Measurements from ENCODE around the gene SNX14.

SNX14 gene

DNA sequence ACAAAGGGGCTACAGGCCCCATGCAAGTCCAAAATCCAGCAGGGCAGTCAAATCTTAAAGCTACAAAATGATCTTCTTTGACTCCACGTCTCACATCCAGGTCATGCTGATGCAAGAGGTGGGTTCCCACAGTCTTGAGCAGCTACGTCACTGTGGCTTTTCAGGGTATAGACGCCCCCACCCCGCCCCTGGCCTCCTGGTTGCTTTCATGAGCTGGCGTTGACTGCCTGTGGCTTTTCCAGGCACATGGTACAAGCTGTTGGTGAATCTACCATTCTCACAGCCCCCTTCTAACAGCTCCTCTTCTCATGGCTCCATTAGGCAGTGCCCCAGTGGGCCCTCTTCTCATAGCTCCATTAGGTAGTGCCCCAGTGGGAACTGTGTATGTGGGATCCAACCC is 96.8 kb downstream of the SNX14 start:
- no peak for DNase-seq

DNA sequence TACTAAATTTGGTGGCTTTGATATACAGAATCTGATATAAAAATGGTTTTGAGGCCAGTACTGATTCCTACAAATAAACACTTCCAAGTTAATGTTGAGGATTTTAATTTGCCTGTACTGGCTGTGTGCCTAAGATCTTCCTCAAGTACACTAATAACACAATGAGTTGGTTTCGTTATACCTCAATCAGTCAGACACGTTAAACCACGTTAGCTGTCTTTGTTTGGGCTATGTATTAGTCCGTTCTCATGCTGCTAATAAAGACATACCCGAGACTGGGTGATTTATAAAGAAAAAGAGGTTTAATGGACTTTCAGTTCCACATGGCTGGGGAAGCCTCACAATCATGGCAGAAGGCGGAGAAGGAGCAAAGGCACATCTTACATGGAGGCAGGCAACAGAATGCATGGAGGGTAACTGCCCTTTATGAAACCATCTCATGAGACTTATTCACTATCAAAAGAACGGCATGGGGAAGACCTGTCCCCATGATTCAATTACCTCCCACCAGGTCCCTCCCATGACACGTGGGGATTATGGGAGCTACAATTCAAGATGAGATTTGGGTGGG is 97.6 kb downstream of the SNX14 start:
- no peak for DNase-seq

DNA sequence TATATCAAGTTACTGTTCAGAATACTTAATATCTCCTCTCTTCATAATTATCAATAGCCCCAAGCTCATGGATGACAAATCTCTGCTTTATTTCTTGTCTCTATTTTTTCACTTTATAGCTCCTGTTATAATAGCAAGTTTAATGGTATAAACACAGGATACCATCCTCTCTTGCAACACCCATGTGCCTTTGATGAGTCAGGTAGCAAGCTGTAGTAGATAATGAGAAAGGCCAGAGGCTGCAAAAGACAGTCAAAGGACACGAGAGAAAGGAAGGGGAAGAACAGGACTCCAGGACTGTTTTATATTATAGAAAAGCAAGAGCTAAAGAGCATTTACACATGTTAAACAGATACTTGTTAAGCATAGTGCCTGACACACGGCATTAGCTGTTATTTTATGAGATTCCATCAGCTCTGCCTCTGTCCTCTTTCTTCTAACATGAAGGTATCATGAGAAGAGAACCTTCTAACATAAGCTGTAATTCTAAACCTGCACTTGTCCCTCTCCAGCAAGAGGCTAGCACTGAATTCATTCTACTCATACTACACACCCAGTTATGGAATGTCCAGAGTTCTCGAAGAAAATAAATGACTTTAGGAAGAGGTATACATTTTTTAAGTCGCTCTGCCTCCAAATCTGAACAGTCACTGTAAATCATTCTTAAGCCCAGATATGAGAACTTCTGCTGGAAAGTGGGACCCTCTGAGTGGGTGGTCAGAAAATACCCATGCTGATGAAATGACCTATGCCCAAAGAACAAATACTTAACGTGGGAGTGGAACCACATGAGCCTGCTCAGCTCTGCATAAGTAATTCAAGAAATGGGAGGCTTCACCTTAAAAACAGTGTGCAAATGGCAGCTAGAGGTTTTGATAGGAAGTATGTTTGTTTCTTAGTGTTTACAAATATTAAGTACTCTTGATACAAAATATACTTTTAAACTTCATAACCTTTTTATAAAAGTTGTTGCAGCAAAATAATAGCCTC is 98.8 kb downstream of the SNX14 start:
- DNase-seq, result no peak

DNA sequence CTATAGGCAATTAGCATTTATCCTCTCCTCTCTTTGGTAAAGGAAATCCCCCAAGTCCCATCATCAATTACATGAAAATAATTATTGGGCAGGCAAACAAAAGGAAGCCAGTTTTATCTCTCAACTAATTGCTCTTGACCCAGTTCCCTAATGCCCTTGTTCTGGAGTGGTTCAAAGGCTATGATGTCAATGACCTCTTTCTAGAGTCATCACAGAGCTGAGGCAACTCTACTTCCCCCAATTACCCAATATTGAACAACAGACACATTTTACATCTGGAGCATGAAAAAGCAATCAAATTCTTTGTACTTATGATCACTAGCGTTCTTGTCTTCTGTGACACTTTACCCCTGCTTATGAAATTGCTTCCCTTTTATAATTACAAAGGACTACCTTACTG is 100.3 kb downstream of the SNX14 start:
- DNase-seq, result no peak

DNA sequence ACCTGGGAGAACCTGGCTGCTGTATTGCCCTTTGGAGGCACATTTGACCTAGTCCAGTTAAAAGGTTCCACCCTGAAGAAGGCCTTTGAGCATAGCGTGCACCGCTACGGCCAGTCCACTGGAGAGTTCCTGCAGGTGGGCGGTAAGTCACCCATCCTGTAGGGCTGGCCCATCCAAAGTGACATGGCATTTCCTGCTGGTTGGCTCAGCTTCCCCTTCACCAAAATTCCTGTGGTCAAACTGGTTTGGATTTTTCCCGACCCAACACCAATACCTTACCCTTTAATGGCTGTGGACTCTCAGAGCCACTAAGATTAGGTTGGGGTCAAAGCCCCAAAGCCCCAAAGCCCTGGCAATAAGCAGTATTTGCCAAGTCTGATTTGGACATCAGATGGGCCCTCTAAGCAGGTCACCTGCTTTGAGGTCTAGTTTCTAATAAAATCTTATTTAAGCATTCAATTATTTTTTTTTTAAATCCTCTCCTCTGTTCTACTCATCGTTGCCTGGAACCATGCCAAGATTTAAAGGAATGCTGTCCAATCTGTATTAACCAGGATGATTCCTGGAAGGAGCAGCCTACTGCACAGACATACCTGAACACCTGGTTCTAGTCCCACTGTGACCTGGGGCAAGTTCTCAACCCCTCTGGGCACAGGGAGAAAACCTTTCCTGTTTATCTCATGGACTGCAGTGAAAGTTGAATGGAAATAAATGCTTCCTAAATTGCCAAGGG is 103.0 kb downstream of the SNX14 start:
- no peak for DNase-seq

DNA sequence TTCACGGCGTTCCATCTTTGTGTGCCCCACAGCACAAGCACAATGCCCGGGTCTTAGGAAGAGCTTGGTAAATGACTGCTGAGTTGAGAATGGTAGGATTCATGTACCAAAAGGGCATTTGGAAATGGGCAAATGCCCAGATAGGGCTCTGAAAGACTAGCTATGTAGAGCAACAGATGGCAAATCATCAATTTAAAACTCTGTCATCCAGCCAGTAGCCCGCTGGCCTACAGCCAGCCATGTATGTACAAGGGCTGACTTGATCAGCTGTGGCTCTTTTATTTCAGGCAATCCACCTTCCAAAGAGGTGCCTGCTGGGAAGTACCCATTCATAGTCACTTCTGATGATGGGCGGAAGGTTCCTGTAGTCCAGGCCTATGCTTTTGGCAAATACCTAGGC is 108.7 kb downstream of the SNX14 start:
- no peak for DNase-seq

DNA sequence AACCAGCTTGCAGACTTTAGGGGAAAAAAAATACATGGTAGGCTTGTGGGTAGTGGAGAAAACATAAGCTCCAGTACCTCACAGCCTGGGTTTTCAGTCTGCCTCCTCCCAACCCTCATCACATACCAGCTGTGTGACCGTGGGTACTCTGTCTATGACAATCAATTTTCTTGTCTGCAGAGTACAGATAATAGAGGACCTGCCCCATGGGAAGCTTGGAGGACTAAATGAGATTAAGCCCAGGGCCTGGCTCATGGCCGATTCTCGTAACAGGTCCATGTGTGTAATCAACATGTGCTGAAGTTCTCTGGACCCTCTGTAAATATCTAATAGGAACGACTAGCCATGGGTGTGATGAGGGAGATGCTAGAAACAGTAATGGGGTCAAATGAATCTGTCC is 109.8 kb downstream of the SNX14 start:
- DNase-seq, result no peak

DNA sequence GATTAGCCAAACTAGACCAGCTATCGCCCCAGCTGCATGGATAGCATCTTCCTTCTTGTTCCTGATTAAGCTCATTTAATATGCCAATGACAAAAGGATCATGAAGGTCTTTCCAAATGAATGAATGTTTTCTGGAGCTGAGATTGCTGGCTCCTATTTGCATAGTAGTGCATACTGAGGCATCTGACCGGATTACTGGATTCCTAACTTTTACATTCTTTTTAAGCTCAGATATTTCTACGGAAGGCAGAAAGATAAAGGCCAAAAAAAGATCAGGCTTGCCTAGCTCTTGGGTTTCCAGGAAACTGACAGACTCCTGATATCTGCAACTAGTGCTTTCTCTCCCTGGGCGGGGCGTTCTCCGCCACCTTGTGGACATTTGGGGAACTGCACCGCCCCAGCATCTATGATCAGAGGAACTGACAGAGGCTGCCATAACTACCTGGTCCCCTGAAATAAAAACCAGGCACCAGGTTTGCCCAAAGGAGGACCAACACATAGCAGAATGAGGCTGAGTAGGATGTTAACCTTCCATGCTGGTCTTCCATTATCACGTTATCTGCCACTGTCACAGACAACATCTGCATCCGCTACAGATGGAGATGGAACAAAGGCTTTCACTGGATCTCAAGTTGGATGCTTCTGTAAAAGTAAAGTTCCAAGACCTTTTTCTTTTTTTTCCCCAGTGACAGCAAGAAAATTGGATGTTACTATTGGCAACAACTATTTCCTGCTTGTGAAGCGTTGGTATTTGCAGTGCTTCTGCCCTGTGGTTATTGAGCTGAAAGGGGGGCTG is 110.6 kb downstream of the SNX14 start:
- peak; percentile 82 for DNase-seq

DNA sequence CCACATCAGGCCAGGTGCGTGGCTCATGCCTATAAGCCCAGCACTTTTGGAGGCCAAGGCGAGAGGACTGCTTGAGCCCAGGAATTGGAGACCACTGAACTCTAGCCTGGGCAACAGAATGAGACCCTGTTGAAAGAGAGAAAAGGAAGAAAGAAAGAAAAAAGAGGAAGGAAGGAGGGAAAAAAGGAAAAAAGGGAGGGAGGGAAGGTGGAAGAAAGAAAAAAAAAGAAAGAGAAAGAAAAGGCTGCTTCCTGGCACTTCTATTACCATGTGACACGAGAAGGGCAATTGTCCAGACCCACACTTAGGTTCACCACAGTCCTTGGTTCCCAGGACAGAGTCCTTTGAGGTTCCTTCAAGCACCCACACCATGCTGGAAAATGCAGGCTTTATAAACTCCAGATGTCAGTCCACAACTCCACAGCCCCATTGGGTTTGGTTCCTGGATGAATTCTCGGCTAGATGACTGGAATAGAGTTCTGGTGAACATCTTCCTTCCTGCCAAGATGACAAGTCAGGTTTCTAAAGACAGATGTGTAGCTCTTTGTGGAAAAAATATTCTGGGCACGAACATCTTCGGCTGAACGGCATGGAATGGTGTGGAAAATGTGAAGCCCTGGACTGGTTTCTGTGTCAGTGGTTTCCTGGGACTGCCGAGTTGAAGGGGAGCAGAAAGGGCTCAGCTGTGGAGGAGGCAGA is 111.3 kb downstream of the SNX14 start:
- DNase-seq, result no peak

DNA sequence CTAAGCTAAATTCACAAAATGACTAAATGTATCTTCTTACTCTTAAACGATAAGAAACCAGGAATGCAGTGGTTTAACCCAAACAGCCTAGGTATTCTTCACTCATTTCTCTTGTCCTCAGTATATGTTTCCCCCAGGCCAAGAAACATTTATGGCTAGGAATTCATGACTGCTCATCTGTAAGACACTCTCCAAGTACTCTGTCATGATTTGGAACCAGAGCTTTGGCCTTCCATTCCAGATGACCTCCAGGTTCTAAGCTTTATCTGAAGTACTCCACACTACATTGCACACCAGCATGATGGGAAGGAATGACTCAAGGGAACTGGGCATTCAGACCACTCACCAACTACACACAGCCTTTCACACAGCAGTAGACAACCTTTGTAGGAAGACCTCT is 114.5 kb downstream of the SNX14 start:
- DNase-seq, result no peak

DNA sequence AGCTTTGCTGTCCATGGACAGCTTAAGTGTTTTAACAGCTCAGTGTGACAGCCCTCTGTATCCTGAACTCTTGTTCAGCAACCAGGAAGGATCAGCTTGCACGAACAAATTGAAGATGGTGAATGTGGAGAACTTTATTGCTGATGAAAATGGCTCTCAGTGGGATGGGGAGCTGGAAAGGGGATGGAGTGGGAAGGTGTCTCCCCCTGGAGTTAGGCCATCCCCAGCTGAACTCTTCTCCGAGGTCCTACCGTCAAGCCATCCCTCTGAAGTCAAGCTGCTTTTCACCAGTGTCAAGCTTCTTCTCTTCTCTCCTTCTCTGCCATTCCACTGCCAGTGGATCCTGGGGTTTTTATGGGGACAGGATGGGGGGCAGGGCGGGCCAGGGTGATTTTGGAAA is 117.1 kb downstream of the SNX14 start:
- DNase-seq, result no peak

DNA sequence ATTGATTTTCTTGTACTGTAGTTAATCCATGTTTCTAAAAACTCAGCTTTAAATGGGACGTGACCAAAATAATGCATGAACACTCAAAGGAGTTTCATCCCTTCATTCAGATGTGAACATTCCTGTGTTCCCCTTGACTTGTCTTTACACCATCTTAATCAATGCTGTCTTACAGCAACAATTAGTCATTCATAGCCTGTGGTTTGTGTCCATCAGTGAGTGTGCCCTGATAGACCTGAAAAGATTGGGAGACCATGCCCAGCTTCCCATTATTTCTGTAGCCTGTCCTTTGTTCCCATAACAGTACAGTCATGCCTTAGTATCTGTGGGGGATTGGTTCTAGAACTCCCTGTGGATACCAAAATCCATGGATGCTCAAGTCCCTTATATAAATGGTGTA is 119.9 kb downstream of the SNX14 start:
- DNase-seq, result no peak

DNA sequence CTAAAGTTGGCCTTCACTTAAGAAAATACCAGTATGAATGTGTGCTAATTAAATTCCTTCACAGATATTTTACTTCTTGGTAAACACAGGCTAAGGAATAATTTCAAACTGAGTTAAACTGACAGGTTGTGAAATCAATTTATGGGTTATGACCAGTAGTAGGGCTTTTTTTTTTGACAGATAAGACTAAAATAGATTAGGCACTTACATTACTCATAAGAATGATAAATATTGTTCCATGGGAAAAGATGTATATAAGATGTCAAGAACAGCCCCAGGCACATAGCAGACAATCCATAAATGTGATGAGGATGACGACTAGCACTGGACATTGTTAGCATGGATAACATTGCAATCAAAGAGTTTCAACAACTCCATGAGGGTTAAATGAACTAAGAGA is 120.9 kb downstream of the SNX14 start:
- DNase-seq, result no peak

DNA sequence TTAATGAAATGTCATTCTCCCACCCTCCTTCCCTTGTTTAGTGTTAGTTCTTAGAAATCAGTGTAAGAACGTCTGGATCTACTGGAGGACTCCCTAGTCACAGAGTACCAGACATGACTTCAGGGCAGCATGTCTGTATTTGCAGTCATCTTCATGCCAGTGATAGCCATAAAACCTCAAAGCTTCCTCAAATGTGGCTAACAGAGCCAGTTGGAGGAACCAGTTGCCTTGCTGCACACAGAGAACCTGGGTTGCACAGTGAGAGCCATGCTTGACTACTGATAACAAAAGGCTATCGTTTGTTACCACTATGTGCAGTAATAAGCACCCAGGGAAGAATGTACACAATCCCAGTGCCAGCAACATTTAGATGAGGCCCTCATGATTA is 123.6 kb downstream of the SNX14 start:
- DNase-seq, result no peak

DNA sequence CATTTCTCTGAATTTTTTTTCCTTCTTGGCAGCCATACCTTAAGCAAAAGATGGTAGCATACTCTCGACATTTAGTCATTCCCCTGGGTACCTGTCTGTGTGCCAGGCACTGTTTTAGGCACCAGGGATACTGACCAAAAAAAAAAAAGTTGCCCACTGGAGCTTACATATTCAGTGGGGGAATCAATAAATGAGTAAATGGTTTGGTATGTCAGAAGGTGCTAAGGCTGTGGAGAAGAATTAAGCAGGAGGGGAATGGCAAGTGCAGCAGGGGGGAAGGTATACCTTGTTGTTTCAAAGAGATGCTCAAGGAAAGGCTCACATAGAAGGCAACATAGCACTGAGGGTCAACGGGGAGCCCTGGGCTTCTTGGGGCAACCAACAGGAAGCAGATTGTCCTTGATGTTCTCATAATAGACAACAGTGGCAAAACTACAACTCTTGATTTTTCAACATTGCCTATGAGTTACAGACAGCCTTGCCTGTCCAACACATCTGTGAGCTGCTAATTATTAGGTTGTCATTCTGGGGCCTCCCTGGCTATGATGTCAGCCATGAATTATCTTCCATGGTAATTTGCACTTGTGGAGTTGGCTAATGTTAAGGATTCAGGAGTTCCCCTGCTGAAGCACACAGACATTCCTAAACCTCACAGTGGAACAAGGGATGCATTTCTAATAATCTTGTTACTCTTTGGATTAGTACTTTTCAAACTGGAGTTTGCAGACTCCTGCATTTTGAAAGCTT is 124.2 kb downstream of the SNX14 start:
- DNase-seq, result no peak

DNA sequence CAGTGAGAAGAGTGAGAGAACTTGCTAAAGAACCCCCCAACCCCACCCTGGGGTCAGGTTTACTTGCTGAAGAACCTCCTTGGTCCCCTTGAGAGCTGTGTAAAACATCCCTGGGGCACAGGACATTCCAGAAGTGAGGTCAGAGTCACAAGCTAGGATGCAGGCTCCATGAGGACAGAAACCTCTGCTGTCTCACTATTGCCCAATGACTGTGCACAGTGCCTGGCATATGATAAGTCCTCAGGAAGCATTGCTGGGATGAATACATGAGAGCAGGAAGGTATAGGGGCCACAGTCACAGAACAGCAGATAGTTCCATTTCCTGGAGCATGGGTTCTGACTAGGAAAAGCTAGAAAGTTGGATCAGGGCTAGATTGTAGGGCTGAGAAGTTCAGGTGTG is 125.3 kb downstream of the SNX14 start:
- no peak for DNase-seq

DNA sequence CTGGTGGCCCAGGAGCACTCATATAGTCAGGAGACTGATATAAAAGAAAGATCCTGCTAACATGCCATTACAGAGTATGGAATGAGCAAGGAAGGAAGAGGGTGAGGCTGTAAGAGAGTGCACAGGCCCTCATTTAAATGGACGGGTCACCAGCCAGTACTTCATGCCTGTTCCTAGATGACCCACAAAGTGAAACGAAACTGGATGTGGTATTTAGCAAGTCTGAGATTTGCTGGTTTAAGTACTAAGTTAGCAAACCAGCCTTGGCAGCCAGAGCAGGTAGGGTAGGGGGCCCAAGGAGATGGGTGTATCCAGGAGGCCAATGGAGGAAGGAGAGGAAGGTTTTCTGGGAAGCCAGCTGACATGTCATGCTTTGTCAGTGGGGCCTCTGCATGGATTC is 127.9 kb downstream of the SNX14 start:
- no peak for DNase-seq

DNA sequence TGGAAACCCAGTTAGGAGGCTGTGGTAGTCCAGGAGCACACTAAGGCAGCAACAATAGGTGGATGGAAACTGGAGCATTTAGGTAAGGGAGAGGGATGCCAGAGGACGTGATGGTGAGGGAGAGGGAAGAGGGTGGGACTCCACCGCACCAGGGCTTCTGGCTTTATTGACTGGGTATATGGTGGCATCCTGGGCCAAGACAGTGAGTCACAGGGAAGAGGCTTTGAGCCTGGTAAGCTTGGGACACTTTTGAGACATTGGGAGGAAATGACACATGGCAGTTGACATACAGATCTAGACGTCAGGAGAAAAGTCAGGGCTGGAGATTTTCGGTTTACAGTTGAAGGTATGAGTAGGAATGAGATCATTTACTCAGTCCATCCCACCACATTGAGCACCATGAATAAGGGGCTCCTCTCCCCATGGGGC is 128.9 kb downstream of the SNX14 start:
- DNase-seq, result peak; percentile 52

DNA sequence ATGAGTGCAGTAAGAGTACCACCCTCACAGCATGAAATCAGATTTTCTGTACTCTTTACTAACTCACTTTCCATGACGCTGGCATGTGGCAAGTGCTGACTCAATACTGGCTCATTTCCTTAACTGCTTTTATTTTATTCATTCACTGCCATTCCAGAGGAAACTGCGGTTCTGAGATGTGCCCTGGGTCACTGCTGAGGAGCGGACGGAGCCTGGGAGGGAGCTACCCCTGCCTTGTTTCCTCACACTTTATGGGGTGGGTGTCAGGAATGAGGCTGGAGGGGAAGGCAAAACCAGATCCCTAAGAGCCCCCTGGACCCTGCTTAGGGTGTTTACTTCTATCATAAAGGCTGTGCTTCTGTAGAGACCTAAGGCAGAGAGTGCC is 129.4 kb downstream of the SNX14 start:
- DNase-seq, result peak; percentile 65

DNA sequence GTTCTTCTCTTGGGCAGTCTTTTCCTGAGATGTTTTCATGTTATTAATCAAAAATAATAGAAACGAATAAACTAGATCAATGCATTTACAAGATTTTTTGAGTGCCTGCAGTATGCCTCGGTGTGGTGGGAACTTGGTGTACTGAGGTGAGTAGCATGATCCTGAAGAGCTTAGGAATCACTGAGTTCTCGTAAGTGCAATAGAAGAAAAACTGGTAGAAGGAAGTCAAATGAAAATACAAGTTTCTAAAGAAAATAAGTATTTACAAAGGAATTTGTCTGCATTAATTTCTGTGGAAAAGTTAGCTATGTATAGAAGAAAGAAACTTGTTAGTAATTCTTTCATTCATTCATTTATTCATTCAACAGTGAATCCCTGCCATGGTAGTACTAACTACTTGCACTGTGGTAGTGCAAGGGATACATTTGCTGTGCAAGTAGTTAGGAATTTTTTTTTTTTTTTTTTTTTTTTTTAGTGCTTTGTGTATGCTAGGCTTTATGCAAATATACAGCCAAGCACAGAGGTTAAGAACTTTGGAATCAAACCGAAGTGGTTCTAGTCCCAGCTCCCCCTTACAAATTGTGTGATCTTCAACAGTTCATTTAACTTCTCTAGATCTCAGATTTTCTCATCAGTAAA is 129.9 kb downstream of the SNX14 start:
- no peak for DNase-seq

DNA sequence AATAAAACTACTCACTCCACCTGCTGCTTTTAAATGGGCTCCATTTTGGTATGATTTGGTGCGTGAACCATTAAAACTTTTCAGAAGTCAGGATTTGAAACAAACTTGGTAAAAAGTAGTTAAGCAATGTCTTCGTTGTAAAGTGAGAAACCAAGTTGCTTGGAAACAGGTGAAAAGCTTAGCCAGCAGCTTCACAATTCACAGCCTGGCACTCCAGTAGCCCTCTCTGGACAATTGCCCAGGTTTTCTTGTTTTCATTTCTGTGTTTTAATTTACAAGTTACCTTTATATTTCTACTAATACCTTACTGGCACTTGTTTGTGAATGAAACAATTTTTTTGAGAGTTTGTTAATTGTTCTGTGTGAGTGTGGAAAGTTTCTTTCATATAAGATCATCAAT is 131.0 kb downstream of the SNX14 start:
- no peak for DNase-seq
